Activated CD4-positive, alpha-beta T cell treated with anti-CD3 and anti-CD28 coated beads, Interleukin-2, amount 50 U/mL, for 48 hours (primary cell): ENCODE results near the gene MRPS11.
"Not testable (repeated sequence)": the region's sequence is repeated elsewhere in the genome, so short reads cannot be mapped to it uniquely, and the experiment has no call there.

ENCODE experiments used
- DNase-seq, 2 experiments: peaks; one replicate each; pipeline ENCODE4 v3.0.0-alpha.2; 2020

MRPS11 gene

DNA sequence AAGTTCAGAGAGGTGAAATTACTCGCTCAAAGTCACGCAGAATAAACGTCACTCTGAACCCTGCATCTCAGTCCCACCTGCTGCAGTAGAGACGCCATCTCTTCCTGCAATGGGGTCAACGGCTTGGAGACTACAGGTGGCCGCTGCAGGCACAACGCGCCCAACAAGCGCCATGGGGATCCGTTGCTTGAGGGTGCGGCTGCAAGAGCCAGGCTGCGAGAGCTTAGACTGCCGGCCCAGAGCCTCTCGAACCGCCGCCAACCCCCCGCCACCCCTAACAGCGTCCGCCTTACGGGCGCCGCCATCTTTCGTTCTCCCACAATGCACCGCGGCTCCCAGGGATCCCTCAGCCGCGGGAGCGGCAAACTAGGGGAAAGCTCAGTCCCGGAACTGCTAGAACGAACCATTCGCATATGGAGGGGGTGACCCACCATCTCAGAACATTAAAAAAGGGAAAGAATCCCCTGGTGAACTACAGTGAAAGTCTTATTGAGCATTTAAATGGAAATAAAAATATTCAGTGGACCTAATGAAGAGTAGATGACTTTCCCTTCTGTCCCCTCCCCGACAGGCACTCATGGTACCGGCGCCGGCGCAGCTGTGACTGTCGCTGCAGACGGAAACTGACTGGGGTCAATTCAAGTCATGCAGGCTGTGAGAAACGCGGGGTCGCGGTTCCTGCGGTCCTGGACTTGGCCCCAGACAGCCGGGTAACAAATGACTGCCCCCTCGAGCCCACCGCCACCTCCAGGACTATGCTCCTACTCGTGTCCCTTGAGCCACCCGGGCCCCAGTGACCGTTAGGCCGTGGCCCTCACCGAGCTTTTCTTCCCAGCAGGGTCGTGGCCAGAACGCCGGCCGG lies at the start of gene MRPS11, which contains the start of gene MRPL46:
Gene MRPS11 (plus strand): TSS at position 636 of the 862 bp plus-strand sequence. CDS start 10 bp downstream, at position 646.
Gene MRPL46 (minus strand): TSS at position 316 of the 862 bp plus-strand sequence. CDS start 11 bp downstream, at position 305.
- DNase-seq: peak; percentile 91 to 93

DNA sequence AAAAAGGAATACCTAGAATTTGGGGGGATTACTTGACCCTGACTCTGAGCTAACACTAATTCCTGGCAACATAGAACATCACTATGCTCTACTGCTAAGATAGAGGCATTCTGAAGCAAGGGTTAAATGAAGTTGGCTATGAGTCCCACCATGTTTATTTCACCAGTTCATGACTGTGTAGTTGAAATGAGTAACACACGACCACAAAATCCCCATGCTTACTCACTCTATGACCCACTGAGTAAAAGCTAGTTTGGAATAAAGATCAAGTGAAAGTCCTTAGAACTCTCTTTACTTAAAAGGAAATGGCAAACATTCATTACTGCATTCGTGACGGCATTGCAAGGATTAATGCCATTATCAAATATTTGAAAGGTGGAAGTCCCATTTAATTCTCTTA lies 47.7 kb upstream of the MRPS11 start:
- DNase-seq: no peak

GRCh38 chr15:88423331-88423730 lies 44.2 kb upstream of the MRPS11 start:
- DNase-seq: no peak

DNA sequence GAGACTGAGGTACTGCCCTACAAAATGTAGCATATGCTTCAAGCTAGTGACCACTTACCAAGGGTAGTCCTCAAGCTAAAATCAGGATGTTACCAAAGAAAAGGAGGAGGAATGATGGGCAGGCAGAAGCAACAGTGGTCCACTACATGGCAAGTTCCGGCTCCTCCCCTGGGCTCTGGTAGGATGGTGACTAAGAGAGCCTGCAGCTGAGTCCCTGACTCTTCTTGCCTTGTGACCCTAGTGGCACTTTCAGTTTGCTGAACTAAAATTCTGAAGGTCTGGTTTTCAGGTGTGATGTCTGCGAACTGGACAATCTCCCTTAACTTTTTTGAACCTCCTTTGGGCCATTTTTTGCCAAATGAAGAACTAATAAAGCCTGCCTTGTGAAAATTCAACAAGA lies 41.2 kb upstream of the MRPS11 start:
- no peak for DNase-seq

DNA sequence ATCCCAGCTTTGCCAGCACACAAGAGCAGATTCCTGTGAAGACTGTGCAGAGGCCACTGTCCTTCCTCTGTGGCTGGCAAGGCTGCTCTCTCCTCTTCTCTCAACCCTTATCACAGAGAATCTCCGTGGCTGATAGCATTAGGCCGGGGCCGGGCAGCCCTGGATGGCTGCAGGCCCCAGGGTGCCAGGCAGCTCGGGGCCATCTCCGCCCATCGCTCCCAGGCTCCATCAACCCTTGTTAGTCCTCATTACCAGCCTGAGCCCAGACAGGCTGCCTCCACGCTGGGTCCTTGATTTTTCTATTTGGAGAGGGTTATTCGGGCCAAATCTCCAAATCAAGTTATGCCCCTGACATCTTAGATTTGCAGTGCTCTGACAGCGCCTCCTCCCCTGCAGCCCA lies 39.5 kb upstream of the MRPS11 start:
- no peak for DNase-seq

GRCh38 chr15:88428805-88429605 lies 38.5 kb upstream of the MRPS11 start:
- DNase-seq: no peak

DNA sequence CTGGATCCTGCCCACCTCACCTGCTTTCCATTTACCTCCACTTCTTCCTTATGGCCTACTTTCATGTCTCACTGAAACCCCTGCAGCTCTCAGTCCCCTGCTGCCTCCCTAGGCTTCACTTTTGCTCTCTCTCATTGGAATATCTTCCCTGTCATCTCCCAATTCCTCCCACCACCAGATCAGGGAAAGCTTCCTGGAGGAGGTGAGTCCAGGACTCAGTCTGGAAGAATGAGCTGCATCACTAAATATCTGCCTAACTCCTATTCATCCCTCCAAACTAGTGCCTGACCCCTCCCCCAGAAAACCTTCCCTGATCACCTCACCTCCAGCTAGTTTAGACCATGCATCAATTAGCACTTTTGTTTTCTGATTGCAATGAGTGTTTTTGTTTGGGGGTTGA lies 37.5 kb upstream of the MRPS11 start:
- DNase-seq: no peak

- DNase-seq: no peak
Observed at GRCh38 chr15:88431441-88431840, 36.1 kb upstream of the MRPS11 start.

DNA sequence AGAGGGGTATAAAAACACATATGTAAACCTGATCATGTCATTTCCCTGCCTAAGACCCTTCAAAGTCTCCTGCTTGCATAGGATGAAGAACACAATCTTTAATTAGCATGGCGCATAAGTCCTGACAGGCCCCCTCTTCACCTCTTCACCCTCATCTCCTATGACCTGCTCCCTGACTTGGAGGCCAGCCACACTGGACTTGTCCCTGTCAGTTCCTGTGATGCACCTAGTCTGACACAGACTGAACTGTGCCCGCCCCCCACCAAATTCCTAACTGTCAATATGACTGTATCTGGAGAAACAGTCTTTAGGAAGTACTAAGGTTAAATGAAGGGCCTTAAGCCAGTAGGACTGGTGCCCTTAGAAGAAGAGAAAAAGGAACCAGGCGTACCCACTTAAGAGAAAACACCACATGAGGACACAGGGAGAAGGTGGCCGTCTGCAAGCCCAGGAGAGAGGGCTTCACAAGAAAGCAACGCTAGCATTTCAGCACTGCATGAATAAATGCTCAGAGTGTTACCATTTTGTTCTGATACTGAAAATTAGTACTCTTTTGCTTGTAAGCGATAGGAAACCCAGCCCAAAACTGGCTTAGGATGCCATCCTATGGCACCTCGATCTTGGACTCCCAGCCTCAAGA lies 34.3 kb upstream of the MRPS11 start:
- no peak for DNase-seq

- not testable (repeated sequence) for DNase-seq
Observed at GRCh38 chr15:88434106-88434505, 33.4 kb upstream of the MRPS11 start.

GRCh38 chr15:88438181-88438580 lies 29.3 kb upstream of the MRPS11 start:
- DNase-seq: no peak

- no peak for DNase-seq
Observed at GRCh38 chr15:88440021-88440420, 27.5 kb upstream of the MRPS11 start.

- DNase-seq: no peak
Observed at GRCh38 chr15:88441076-88441730, 26.3 kb upstream of the MRPS11 start.

GRCh38 chr15:88447206-88447605 lies 20.3 kb upstream of the MRPS11 start:
- DNase-seq: no peak

DNA sequence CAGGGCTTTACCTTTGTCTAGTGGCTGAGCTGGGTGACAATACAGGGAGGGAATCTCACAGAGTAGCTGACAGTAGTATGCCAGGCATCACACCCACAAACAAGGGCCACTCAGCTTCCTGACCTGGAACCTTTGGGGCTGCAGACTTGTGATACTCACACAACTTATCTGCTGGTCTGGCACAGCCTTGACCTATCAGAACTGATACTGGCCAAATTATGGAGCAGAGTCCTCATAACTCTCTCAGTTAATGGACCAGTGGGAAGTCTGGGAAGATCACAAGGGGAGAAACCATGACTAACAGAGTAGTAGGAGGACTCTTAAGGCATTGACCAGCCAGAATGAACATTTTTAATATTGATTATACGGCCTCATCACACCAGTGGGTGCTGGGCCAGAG lies 19.8 kb upstream of the MRPS11 start:
- DNase-seq: no peak

DNA sequence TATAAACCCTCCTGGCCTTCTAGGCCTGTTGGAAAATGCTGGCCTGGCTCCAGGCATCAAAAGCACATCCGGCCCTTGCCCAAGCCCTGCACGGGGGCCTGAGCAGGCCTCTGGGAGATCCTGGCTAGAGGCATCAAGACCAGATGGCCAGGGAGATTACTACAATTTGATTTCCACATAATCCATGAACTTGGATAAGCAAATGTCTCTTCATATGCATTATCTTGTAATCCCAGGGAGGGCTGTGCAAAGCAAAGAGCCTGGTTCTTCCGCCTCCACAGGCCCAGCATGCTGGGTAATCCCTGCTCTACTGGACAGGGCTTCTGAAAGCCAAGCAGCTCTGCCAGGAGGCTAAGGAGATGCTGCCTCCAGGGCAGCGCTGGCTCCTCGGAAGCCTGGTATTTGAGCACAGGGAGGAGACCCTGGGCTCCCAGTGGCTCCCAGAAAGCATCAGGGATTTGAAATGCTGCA lies 18.5 kb upstream of the MRPS11 start:
- DNase-seq: no peak

DNA sequence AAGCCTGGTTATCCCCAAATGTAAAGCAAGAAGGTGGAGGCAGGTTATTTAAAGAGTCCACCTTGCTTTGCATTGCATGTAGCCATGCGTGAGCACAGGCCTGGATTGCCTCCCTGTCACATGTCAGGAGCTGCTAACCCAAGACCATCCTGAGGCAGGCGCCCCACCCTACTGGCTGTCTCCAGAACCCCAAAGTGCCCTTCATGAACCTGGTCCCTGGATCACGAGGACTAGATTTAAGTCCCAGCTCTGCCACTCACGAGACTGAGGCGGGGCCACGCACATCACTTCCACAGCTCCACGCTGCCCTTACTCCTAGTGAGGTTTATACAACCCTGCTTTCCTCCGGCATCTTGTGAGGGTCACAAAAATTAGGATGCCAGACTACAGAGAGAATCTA lies 17.9 kb upstream of the MRPS11 start:
- DNase-seq: no peak

DNA sequence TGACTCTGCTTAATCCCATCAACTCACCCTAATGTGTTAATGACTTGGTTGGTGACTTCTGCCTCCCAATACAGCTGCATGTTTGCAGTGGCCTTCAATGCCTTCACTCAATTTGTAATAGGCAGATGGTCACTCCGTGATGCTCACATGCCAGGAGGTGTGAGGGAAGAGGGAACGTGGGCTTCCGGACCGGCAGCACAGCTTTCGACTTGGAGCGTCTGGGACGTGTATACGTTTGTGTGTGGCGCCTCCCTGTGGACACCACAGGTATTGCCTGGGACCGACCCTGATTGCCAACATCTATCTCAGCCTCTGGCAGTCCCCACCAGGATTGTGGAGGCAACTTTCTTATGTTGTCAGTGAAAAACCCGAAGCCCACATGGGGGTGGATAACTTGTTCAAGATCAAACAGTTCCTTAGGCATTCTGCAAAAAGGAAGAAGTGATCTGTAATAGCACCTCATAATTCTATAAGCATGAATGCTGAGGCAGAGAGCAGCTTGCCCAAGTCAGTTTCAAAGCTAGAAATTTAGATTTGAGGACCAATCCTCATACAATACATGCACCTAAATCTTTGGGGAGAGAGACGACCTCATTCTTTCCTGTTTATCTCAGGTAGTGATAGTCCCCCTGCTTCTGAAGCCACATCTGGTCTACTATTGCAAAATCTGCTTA lies 17.2 kb upstream of the MRPS11 start:
- DNase-seq: peak; percentile 87 to 89

DNA sequence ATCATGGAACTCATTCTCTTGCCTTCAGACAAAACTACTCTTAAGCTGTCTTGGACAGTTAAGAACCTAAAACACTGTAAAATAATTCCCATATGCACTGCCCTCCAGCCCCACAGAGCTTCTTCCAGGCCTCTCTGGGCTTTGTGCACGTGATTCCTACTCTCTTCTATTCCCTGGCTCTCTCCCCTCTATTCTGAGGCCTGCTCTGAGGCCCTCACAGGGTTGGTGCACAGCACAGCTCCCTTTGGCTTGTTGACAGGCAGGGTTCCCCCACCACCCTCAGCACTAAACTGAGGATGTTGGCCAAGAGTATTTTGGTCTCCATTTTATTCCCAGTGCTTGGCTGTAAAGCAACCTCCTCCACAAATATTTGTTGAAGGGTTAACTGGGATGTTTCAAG lies 13.9 kb upstream of the MRPS11 start:
- no peak for DNase-seq

DNA sequence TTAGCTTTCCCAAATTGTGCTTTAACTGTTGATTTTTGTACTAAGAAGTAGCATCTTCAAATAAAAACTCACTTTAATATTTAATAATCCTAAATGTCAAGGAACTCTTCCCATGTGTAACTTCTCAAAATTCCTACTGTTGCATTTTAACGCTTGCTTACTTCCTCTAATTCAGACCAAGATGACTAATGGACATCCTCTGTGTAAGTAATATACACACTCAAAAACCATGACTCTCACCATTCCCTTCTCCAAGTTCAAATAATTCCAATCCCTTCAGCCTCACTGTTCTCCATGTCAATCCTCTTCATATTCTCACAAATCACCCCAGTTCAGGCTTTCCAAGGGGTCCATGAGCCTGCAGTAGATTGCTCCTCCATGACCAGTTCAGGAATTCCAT lies 13.3 kb upstream of the MRPS11 start:
- DNase-seq: no peak

DNA sequence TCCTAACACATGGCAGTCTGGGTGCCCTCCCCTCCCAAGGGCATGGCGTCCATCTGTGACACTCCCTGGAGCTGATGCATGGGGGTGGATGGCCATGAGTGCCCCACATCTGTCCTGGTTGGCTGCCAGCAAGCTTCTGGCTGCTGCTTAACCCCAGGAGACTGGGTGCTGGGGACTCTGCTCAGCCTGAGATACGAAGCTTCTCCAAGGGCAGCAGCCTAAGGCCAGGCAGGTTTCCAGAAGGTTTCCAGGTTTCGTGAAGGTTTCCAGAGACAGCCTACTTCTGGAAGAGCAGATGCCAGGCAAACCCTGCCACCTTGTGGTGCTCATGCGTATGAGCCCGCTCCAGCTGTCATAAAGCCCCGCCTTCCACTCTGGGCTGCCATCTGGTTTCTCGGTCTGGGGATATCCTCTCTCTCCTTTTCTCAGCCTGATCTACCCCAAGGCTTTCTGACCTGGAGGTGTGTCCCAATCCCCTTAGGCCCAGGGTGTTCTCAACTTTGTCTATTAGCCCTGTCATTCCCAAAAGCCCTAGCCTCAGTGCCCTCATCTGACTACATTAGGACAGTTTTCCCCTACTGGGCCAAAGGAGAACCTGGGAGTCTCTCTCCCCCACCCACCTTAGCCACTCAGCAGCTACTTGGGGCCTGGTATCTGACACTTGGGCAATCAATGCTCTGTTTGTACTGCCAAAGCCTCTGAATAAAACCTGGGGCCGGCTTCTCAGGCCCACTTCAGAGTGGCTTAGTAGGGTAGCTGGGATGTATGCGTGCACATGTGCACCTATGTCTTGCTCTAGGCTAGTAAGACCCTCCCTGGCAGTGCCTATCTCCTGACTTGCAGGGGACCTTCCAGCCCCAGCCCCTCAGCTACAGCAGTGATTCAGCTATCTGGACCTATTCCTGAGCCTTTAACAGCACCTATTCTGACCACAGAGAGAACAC lies 12.4 kb upstream of the MRPS11 start:
- DNase-seq: peak; percentile 55 to 61
